ENCODE results near the gene GLIS1.

GRCh38 chr1:53518775-53519174, 220.2 kb downstream of the GLIS1 start:
- TF ChIP-seq POLR2A (IDR thresholded peaks at IDR 0.05) (no peak), CTCF (IDR thresholded peaks at IDR 0.05) (no peak), POLR2AphosphoS5 (IDR thresholded peaks at IDR 0.05) (no peak)
